GM18505 (cell line): ENCODE measurements around the gene FAM131C.

Source experiments
- ATAC-seq: cut with Tn5 transposase; IDR thresholded peaks from one replicate; pipeline ENCODE4 v1.9.1; 2021; ENCODE audit not compliant: unreplicated experiment
- POLR2A ChIP-seq: IDR thresholded peaks from 4 replicates; pipeline ENCODE4 v1.6.1; 2011; ENCODE audit warnings: borderline replicate concordance; ENCODE audit not compliant: insufficient read depth, insufficient read length; ENCODE audit errors: extremely low read depth

FAM131C gene

DNA sequence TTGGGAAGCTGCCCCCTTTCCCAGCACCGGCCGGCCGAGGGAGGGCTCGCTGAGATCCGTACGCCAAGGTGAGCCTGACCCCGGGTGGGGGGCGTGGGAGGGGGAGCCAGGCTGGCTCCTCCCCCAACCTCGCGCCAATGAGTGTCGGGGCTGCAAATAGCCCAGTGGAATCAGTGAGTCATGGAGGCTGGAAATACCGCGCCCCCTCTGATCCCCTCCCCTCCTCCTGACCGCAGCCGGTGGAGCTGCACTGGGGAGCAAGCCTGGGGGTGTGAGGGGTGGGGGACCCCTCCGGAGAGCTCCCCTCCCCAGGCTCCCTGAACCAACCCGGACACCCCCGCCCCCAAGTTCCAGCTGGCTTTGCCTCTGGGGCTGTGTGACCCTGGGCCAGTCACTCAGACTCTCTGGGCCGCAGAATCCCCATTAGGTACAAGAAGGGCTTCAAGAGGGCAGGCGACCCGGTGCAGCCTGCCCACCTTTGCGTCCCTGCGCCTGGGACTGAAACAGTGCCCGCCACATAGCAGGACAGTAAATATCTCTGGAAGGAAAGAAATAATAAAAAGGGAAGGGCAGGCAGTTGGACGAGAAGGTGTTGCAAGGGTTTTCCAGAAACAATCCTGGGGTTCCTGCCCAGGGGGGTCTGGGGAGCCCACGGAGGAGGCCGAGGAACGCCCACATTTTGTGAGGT lies 60.1 kb downstream of the FAM131C start:
- no peak for ATAC-seq
- no peak for TF ChIP-seq POLR2A

DNA sequence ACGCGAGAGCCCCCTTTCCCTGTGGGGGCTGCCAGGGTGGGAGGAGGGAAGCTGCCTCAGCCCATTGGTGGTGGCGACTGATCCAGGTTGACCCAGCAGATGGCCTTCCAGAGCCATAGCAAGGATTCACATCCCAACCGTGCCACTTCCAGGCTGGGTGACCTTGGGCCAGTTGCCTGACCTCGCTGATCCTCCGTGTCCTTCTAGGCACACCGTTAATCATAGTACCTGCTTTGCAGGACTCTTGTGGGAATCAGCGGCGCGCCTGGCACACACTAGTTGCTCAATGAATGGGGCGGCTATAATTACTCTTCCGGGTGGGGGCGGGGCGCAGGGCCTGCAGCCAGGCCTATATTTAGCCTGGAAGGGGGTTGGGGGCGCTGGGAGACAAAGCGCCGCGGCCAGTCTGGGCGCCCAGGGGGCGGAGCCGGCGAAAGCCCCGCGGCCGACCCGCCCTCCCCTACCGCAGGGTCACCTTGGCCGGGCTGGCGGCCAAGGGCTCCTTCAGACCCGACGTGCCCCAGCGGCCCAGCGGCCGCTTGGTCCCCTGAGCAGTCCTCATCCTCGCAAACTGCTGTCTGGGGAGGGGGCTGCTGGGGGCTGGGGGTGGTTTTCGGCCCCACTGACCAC lies 60.7 kb downstream of the FAM131C start:
- no peak for TF ChIP-seq POLR2A
- no peak for ATAC-seq

DNA sequence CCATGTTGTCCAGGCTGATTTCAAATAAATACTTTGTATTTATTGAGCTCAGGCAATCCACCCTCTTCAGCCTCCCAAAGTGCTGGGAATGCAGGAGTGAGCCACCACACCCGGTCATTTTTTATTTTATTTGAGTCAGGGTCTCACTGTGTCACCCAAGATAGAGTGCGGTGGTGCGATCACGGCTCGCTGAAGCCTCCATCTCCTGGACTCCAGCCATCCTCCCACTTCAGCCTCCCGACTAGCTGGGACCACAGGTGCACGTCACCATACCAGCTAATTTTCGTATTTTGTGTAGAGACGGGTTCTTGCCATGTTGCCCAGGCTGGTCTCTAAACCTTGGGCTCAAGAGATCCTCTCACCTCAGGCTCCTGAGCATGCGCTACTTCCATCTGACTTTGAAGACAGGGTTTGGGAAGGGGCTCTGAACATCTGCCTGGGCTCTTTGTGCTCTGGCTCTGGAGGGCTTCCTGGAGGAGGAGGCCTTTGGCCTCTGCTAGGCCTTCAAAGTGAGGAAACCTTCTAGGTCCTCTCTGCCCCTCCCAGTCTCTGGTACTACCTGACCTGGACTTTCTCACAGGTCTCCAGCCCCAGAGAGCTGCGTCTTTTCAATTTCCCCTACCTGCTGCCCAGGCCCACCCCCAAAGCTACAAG lies 61.4 kb downstream of the FAM131C start:
- TF ChIP-seq POLR2A = no peak
- no peak for ATAC-seq

DNA sequence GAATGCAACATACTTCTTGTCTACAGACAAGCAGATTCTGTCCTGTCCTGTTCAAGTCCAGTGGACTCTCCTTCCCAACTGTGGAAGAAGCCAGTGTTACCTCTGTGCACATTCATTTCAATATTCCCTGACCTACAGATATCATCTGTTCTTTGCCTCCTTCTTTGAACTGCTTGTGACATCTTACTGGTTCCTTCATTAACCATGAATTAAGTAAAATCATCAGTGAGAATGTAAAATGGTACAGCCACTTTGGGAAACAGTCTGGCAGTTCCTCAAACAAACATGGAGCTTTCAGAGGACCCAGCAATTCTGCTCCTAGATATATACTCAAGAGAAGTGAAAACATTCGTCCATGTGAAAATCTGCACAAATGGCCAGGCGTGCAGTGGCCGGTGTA lies 62.6 kb downstream of the FAM131C start:
- ATAC-seq = no peak
- TF ChIP-seq POLR2A = no peak

DNA sequence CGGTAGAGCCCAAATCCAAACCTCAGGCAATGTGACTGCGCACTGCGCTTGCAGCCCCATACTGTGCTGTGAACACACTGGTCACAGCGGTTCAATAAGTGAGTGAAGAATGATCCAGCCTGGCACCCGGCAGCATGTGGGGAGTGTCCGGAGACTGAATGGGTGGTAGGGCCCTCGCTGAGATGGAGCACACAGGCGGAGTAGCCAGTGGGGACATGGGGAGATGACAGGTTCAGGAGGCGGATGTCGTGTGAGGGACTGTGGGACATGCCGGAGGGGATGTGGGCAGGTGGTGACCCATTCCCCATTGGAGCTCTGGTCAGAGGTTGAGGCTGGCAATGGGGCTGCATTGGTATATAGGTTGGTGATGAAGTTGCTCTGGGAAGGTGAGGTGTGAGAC lies 63.8 kb downstream of the FAM131C start:
- no peak for ATAC-seq
- TF ChIP-seq POLR2A = no peak

DNA sequence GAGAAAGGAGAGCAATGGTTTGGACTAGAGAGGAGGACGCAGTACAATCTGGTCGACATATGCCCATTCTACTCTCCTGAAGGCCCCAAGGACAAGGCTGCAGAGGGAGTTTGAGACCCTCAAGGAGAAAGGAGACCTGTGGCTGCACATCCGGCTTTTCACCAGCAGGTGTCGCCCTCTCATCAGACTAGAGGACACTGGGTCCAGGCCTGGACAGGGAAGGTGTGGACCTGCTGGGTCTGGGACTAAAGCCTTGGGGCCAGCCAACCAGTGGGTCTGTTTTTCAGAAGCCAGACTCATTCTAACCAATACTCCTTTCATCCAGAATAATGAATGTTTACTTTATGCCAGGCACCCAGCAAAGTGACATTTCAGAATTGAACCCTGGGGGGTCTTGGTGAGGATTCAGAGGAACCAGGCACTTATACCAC lies 64.4 kb downstream of the FAM131C start:
- no peak for ATAC-seq
- no peak for TF ChIP-seq POLR2A
